ENCODE data around the gene CAMKK1. TPM values are rescaled to one million over a fixed set of nuclear protein-coding genes. Genes with fewer than 3 reads are reported as not detected.
A peak's percentile ranks its signal among the peaks of the same experiment; 100 is the strongest.

The CAMKK1 gene
- polyA plus RNA-seq, 2 of the 4 experiments (the other 2 are of a cell fraction): 6.9 to 14.8 TPM

- Histone ChIP-seq H3K4me3 (no peak overlapping the region), H3K4me2 (peak overlapping the region; percentile 14; the same call in 1 of the 3 replicates), H3K4me1 (peaks cover 7% of the 10 kb centered on the region; the same call in 2 of the 3 replicates), H3K27ac (no peak overlapping the region), H3K9me3 (no peaks in the 10 kb centered on the region)
- CTCF ChIA-PET: interaction anchor here (1.4 to 16.6 kb wide), 4 partner anchors 16 to 163 kb away, joined by 3 to 256 read pairs (median 6); partner anchors contain the start of gene P2RX1
- TF ChIP-seq CTCF (IDR thresholded peaks at IDR 0.05) (no peak), SREBF2 (IDR thresholded peaks at IDR 0.05) (no peak), HOXB13 (CRISPR knock-in tag; IDR thresholded peaks at IDR 0.05; ENCODE audit: low read depth) (no peak), KDM5A (IDR thresholded peaks at IDR 0.05) (no peak), ZNF302 (CRISPR knock-in tag; IDR thresholded peaks at IDR 0.05) (no peak), TP53 (CRISPR knock-in tag; IDR thresholded peaks at IDR 0.05) (no peak), EHF (CRISPR knock-in tag; IDR thresholded peaks at IDR 0.05) (no peak), REST (IDR thresholded peaks at IDR 0.05) (no peak), RAD21 (conservative IDR thresholded peaks at IDR 0.05 in 1 of 2, IDR thresholded peaks at IDR 0.05 in 1 of 2) (no peak), PBX3 (IDR thresholded peaks at IDR 0.05) (no peak), FOXS1 (CRISPR knock-in tag; IDR thresholded peaks at IDR 0.05) (no peak), E2F6 (IDR thresholded peaks at IDR 0.05; ENCODE audit: borderline replicate concordance, low read depth) (no peak), NFE2L2 (conservative IDR thresholded peaks at IDR 0.05; ENCODE audit: low read length) (no peak), ZSCAN20 (CRISPR knock-in tag; IDR thresholded peaks at IDR 0.05) (no peak), JUN (IDR thresholded peaks at IDR 0.05) (no peak), HOXB5 (CRISPR knock-in tag; IDR thresholded peaks at IDR 0.05) (no peak)
- no peak for DNase-seq (ENCODE audit: low read depth in 1 of 2, low spot score in 1 of 2)
- no peak for FAIRE-seq
- POLR2A ChIA-PET: no interaction called here
- WGBS (ENCODE audit: missing lambda C conversion rate): 45% methylated on average over 6 of the region's 6 CpGs
- ATAC-seq: no peak
These were observed 7.8 kb upstream of the CAMKK1 start for GRCh38 chr17:3900646-3901045.

- Histone ChIP-seq H3K4me3 (no peak overlapping the region), H3K4me2 (no peak overlapping the region), H3K9me3 (no peaks in the 10 kb centered on the region), H3K4me1 (peaks cover 24% of the 10 kb centered on the region), H3K27ac (no peak overlapping the region)
- ChIA-PET CTCF (interaction anchor here (0.5 to 16.6 kb wide), 10 partner anchors 9 to 1324 kb away, joined by 3 to 256 read pairs (median 4); partner anchors contain the start of gene P2RX1), POLR2A (no interaction called here)
- 91% methylated on average over 5 of the region's 12 CpGs for whole genome bisulfite sequencing (ENCODE audit: missing lambda C conversion rate)
- TF ChIP-seq ZSCAN20 (CRISPR knock-in tag; IDR thresholded peaks at IDR 0.05) (no peak), CBX2 (IDR thresholded peaks at IDR 0.05; ENCODE audit: borderline replicate concordance, low read depth) (no peak), FOSB (CRISPR knock-in tag; IDR thresholded peaks at IDR 0.05) (no peak), ZNF302 (CRISPR knock-in tag; IDR thresholded peaks at IDR 0.05) (no peak), CHD4 (IDR thresholded peaks at IDR 0.05; ENCODE audit: borderline replicate concordance) (no peak), MAX (IDR thresholded peaks at IDR 0.05) (no peak), KDM5A (IDR thresholded peaks at IDR 0.05) (no peak), JUN (IDR thresholded peaks at IDR 0.05) (no peak), ATOH8 (CRISPR knock-in tag; IDR thresholded peaks at IDR 0.05; ENCODE audit: low read depth) (no peak), RAD21 (conservative IDR thresholded peaks at IDR 0.05 in 1 of 2, IDR thresholded peaks at IDR 0.05 in 1 of 2) (no peak), PBX3 (IDR thresholded peaks at IDR 0.05) (no peak)
- TF ChIP-seq, protein P1, sequence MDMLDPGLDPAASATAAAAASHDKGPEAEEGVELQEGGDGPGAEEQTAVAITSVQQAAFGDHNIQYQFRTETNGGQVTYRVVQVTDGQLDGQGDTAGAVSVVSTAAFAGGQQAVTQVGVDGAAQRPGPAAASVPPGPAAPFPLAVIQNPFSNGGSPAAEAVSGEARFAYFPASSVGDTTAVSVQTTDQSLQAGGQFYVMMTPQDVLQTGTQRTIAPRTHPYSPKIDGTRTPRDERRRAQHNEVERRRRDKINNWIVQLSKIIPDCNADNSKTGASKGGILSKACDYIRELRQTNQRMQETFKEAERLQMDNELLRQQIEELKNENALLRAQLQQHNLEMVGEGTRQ (IDR thresholded peaks at IDR 0.05): no peak
- ATAC-seq (no peak), DNase-seq (ENCODE audit: low read depth in 1 of 2, low spot score in 1 of 2) (no peak), FAIRE-seq (no peak)
These were observed 4.9 kb upstream of the CAMKK1 start for GRCh38 chr17:3897731-3898130.
